ENCODE data around the gene SLTM.

DNA sequence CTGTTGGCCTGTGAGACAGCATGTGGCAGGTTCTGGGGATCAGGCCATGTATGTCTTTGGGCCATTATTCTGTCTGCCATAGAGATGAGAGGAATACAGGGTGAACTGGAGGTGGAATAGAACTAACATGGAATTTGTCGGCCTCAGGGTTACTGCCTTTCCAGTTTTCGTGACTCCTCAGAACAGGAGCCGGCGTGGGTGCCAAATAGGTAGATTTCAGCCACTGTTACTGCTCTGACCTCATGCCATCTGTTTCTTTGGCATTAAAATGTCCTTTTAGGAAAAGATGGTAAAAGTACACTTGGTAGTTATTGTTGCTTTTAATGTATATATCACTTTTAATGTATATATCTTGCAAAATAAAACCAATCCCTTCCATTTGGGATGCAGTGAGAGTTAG is 65.6 kb downstream of the SLTM start:
- TF ChIP-seq POLR2AphosphoS5 (IDR thresholded peaks at IDR 0.05; ENCODE audit: low read depth, low read length): no peak
- no peak for TF ChIP-seq POLR2A (IDR thresholded peaks at IDR 0.05; ENCODE audit: low read depth, low read length)
- TF ChIP-seq TAF1 (IDR thresholded peaks at IDR 0.05; ENCODE audit: borderline replicate concordance, low read depth, low read length): no peak

Measured in GM12892 (cell line).